ENCODE data around the gene IL6ST. TPM values are rescaled to one million over a fixed set of nuclear protein-coding genes. Genes with fewer than 3 reads are reported as not detected.

The IL6ST gene
- total RNA-seq, 1 experiment from 2014 or later: 65.9 TPM

Other genes starting within 250 kb of the IL6ST start
- 0.03 TPM in 1 of 2 replicates, not detected in the other for gene IL31RA, start 143.6 kb downstream of the IL6ST start, total RNA-seq (2014; rRNA removed; shearing (Covaris generic); ENCODE audit: low replicate concordance)
- gene ANKRD55, start 238.4 kb upstream of the IL6ST start, total RNA-seq (2014; rRNA removed; shearing (Covaris generic); ENCODE audit: low replicate concordance): 4.7 TPM in 1 of 2 replicates, not detected in the other

Measured in Caki2 (cell line).